DMS79 treated with DMSO at 0.1 percent for 48 hours (cell line): ENCODE measurements around the gene WNT2B.
"Not testable (repeated sequence)": the region's sequence is repeated elsewhere in the genome, so short reads cannot be mapped to it uniquely, and the experiment has no call there.

Source experiments
- DNase-seq: peaks from one replicate; lab custom pipeline; 2025; lab: John Stamatoyannopoulos, UW

The WNT2B gene

DNA sequence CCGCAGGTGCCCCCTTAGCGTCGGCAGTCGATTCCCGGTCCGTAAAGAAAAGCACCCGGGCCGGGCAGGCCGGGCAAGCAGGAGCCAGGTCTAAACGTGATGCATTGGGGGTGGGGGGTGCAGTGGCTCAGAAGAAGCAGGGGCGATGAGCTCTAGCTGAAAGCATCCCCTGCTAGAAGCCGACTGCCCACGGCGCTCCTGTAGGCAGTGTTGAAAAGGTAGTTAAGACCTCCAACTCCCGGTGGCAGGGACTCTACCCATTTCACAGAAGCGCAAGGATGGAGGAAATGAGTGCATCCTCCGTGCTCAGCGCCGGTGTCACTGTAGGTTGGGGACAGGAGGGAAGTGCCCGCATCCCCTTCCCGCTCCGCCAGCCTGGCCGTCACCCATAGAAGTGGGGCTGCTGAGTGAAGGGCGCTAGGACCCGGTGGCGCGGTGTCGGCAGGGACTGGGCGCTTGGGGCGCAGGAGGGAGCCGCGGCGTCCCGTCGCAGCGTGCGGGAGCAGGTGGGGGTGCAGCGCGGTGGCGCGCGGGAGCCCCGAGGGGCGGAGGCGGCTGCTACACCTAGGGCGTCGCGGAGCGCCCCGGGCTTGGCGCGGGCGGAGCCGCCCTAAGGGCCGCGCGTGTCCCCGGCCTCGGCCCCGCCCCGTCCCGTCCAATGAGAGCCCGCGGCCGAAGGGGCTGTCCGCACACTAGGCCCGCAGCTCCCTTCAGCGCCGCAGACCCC is at the start of gene WNT2B:
TSS of gene WNT2B (plus strand) at position 688 of the 727 bp plus-strand sequence. CDS start 298 bp downstream, outside the sequence.
- no peak for DNase-seq

DNA sequence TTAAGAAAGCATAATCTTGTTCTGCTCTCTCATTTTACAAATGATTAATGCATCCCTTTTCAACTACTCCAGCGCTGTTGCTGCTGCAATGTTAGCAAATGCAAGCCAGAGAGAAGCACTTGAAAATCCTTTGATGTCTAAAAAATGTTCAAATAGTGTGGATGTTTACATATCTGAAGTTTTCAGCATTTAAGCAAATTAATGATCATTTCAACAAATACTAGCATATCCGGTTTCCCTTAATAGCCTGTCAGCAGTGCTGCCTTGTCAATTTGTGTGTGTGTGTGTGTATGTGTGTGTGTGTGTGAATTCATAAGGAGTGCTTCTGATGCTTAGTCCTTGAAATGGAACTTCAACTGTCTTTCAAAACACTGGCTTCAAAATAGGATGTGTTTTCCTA is 48.1 kb upstream of the WNT2B start:
- DNase-seq: peak; percentile 36

DNA sequence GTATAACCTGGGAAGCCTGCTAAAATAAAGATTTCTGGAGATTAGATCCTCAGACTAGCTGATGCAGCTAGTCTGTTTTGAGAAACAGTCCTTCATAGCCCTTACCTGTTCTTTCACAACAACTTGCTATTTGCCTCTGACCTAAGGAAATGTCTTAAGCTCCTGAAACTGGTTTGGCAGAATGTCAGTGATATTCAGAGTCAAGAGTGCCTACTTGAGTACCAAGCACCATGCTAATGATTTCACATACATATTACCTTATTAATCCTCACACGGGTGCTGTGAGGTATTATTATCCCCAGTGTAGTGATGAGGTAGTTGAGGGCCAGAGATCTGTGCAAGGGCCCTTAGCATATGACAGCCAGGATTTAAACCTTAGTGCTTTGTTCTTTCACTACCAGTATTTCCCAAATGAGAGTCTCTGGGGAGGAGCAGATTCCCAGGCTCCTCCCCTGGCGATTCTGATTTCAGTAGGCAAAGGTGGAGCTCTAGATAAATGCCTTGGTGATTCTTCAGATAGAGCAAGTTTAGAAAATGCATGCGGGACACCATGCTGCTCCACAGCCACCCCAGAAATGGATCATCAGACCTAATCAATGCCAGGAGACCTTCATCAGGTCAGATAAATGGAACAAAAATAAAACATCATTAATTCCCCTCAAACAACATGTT is 47.4 kb upstream of the WNT2B start:
- DNase-seq: peak; percentile 90

GRCh38 chr1:112462953-112463279 is 45.8 kb upstream of the WNT2B start:
- DNase-seq: no peak

- DNase-seq: no peak
These were observed 44.3 kb upstream of the WNT2B start for GRCh38 chr1:112464501-112464900.

GRCh38 chr1:112465122-112465521 is 43.6 kb upstream of the WNT2B start:
- no peak for DNase-seq

DNA sequence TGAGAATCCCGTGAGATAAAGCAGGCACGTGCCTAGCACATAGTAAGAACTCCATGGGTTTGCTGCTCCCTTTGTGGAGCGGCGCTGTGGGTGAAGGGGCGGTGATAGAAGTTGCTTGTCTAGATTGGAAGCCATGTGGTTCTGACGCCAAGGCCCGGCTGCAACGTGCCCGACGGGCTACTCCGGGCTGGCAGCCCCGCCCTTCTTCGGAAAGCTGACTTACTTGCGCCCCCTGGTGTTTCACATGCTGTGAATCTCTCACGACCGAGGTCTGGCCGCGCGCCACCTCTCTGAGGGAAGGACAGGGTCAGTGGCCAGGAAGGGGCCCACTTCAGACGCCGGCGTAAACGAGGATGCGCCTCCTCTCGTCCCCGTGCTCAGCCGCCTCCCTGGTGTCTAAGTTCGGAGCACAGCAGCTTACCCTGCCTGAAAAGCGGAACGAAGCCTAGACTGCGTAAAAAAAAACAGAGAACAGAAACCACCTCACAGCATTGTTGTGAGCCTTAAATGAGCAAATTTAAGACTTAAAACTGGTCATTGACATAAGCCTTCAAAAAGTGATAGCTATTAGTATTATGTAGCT is 42.6 kb upstream of the WNT2B start:
- peak; percentile 87 for DNase-seq

DNA sequence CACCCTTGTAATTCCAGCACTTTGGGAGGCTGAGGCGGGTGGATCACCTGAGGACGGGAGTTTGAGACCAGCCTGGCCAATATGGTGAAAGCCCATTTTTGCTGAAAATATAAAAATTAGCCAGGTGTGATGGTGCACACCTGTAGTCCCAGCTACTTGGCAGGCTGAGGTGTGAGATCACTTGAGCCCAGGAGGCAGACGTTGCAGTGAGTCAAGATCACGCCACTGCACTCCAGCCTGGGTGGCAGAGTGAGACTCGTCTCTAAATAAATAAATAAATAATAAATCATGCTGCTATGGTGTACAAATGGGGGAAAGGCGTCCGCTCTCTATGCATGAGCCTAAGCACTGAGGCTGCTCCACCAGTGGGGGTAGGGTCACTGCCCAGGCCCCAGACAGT is 38.4 kb upstream of the WNT2B start:
- not testable (repeated sequence) for DNase-seq

- DNase-seq: no peak
These were observed 37.8 kb upstream of the WNT2B start for GRCh38 chr1:112470966-112471365.

DNA sequence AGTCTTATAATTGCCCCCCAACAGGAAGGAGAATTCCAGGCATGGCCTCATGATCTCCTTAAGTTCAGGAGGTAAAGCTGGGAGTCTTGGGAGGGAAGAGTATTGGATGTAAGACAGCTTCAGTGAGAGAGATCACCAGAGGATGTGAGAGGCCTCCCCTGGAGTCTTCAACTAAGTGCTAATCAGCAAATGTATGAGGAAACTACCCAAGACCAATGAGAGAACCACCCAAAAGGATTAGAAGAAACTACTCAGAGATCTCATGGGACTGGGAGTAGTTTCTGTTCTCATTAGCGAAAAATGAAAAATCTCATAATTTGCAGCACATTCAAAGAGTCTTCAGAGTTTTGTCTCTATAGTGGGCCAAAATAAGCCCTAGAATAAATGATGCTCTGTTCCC is 36.6 kb upstream of the WNT2B start:
- no peak for DNase-seq

DNA sequence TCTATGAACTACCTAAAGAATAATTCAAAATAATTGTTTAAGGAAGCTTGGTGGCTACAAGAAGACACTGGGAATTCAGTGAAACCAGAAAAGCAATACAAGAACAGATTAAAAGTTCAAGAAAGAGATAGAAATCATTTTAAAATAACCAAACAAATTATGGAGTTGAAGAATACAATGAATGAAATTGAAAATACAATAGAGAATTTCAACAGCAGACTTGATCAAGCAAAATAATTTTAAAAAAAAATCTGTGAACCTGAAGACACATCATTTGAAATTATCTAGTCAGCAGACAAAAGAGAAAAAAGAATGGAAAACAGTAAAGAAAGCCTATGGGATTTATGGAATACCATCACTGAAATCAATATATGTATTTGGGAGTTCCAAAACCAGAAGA is 31.2 kb upstream of the WNT2B start:
- DNase-seq: no peak

DNA sequence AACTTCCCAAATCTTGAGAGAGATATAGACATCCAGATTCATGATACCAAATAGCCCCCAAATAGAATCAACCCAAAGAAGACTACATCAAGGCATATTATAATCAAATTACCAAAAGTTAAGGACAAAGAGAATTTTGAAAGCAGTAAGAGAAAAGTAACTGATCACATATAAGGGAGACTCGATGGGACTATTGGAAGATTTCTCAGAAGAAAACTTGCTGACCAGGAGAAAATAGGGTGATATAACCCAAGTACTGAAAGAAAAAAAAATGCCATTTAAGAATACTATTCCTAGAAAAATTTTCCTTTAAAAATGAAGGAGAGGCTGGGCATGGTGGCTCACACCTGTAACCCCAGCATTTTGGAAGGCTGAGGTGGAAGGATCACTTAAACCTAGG is 30.5 kb upstream of the WNT2B start:
- DNase-seq: no peak

GRCh38 chr1:112486063-112486462 is 22.7 kb upstream of the WNT2B start:
- DNase-seq: not testable (repeated sequence)

- not testable (repeated sequence) for DNase-seq
These were observed 21.1 kb upstream of the WNT2B start for GRCh38 chr1:112487686-112488085.

DNA sequence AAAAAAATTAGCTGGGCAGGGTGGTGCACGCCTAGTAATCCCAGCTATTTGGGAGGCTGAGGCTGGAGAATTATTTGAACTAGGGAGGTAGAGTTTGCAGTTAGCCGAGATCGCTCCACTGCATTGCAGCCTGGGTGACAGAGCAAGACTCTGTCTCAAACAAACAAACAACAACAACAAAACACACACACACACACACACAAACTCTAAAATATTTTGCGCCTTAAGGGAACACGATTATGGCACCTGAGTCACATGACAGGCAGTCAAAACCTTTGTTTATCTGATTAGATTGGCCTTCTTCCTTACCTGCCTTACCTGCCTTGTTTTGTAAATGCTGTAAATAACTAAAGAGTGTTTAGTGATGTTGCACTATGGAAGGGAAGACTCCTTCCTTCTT is 20.6 kb upstream of the WNT2B start:
- DNase-seq: no peak

GRCh38 chr1:112492076-112492475 is 16.7 kb upstream of the WNT2B start:
- no peak for DNase-seq

DNA sequence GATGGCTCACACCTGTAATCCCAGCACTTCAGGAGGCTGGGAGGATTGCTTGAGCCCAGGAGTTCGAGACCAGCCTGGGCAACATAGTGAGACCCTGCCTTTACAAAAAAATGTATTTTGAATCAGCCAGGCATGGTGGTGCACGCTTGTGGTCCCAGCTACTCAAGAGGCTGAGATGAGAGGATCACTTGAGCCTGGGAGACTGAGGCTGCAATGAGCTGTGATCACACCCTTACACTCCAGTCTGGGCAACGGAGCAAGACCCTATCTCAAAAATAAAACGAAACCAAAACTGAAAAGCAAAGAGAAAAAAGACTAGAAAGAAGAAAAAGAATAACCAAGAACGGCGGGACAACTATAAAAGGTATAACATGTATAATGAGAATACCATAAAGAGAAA is 15.4 kb upstream of the WNT2B start:
- DNase-seq: no peak

DNA sequence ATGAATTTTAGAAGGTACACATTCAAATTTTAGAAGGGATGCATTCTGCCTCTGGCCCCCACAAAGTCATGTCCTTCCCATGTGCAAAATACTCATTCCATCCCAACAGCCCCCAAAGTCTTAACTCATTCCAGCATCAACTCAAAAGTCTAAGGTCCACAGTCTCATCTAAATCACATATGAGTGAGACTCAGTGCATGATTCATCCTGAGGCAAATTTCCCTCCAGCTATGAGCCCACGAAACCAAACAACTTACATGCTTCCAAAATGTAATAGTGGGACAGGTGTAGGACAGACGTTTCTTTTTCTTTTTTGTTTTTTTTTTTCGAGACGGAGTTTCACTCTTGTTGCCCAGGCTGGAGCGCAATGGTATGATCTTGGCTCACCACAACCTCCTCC is 12.5 kb upstream of the WNT2B start:
- no peak for DNase-seq

DNA sequence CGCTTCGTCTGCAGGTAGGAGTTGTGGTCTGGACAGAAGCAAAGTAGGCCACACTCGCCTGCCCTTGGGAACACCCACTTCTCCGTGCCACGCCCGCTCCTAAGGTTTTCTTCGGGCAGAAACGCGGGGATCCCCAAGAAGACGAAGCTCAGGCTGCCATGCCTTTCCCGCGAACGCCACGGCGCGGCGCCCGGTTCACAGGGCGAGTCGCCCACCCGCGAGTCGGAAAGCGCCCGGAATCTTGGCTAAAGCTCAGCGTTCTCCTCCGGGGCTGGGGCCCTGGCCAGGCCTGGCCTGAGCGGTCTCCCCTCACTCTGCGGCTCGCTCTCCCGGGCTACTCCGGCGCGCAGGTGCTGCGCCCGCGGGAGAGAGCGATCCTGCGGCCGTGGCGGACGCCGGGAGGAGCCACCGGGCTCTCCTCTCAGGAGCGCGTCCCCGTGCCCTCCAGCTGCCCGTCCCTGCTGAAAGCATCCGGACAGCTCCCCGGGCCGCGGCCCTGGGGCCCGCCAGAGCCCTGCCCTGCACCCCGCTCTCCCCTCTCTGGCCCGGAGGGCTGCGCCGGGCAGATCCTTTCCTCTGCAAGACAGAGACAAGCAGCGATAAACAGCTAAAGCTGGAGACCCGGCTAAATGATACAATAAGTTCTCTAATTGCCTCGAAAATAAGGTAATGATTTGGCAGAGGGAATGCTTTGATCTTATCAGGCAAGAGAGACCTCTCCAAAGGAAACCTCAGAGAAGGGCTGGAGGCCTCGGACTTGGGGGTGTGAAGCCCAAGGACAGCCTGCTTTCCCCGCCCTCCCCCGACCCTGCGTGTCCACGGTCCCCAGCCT is 6.7 kb upstream of the WNT2B start:
- DNase-seq: peak; percentile 48

- no peak for DNase-seq
These were observed 5.9 kb upstream of the WNT2B start for GRCh38 chr1:112502826-112503225.

DNA sequence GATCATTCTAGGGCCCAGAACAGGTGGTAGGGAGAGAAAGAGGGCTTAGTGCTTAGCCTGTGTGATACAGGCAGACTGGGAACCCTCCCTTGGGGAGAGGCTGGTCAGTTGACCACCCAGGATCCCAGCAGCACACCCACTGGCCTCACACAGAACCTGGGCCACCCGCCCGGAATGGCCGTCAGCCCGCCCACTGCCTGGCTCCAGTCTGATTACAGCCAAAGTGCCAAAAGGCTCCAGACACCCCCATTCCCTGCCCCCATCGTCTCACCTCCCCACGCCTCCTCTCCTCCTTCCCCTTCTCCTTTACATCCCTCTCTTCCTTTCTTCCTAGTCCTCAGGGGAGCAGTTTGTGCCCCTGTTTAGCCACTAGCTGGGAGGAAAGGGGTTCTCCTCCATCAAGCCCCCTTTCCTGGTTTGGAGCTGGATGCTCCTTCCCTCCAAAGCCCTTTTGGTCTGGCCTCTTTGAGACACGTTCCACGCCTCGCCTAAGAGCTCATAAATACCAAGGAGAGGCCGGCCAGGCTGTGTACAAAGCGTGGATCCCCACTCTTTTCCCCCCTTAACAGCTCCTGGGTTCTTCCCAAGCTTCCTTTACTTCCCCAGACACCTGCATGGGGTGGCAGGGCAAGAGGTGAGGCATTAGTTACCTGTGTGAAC is 4.6 kb upstream of the WNT2B start:
- no peak for DNase-seq
